Retinal pigment epithelial cell (primary cell): ENCODE data around the gene RCAN2.

Experiments
- DNase-seq: peaks from one replicate; pipeline ENCODE4 v3.0.0-alpha.2; 2010; ENCODE audit warnings: low read depth
- H3K4me3 ChIP-seq: 2 replicates; pipeline ENCODE4 v1.5.1; 2011; ENCODE audit warnings: mild to moderate bottlenecking, low read length, control low read depth, moderate library complexity
- TF ChIP-seq, protein P1 (sequence below): conservative IDR thresholded peaks from 2 replicates; pipeline ENCODE4 v1.5.1; 2011; ENCODE audit warnings: low read depth, low read length, control low read depth, inconsistent platforms

RCAN2 gene

DNA sequence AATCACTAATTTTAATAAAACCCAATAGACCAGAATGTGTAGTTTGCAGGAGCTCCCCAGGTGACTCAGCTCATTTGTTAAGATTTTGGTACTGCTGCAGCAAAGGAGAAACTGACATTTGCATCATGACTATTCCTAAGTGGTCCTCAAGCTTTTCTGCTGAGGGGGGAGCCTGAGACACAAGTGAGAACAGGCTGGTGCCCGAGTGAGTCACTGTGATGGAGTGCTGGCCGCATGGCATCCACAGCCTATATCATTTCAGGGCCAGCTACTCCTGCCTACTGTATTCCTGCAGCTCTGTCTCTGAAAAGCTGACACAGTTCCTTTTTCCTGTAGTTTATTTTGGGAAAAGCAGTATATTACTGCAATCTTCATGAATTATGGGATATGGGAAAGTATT is 206.8 kb downstream of the RCAN2 start:
- no peak for DNase-seq
- H3K4me3 ChIP-seq: no peak overlapping the region
- TF ChIP-seq, protein P1, sequence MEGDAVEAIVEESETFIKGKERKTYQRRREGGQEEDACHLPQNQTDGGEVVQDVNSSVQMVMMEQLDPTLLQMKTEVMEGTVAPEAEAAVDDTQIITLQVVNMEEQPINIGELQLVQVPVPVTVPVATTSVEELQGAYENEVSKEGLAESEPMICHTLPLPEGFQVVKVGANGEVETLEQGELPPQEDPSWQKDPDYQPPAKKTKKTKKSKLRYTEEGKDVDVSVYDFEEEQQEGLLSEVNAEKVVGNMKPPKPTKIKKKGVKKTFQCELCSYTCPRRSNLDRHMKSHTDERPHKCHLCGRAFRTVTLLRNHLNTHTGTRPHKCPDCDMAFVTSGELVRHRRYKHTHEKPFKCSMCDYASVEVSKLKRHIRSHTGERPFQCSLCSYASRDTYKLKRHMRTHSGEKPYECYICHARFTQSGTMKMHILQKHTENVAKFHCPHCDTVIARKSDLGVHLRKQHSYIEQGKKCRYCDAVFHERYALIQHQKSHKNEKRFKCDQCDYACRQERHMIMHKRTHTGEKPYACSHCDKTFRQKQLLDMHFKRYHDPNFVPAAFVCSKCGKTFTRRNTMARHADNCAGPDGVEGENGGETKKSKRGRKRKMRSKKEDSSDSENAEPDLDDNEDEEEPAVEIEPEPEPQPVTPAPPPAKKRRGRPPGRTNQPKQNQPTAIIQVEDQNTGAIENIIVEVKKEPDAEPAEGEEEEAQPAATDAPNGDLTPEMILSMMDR: no peak

DNA sequence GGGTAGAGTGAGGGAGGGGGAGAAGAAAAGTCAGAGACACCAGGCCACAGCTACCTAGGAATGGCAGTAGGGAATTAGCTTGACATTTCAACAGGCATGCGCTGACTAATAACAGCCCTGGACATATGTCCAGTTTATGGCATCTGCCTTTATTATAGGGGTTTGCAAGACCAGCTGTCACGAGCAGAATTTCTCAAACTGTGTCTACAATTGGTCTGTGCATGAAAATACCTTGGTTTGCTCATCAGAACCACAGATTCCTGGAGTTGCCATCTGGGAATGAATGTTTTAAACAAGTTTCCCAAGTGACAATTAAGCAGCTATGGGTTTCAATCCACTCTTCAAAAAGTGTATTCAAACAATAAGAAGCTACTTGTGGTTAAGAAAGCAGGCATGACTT is 210.1 kb downstream of the RCAN2 start:
- DNase-seq: no peak
- no peak overlapping the region for H3K4me3 ChIP-seq
- TF ChIP-seq, protein P1: no peak

DNA sequence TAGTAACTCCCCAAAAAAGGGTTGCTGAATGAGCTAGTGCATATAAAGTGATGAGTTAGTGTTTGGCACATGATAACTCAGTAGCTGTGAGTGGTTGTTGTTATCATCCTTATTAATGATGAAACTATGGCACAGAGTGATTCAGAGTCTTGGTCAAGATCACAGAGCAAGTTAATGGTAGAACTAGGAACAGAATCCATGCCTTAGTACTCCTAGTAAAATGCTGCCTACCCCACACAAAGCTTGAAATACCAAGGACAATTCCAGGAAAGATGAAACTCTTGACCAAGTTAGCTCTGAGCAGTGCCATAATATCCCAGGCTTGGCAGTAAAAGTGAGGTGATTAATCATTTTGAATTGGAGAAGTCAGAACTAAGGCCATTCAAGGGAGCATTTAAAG is 211.4 kb downstream of the RCAN2 start:
- H3K4me3 ChIP-seq: no peak overlapping the region
- TF ChIP-seq, protein P1: no peak
- DNase-seq: no peak

DNA sequence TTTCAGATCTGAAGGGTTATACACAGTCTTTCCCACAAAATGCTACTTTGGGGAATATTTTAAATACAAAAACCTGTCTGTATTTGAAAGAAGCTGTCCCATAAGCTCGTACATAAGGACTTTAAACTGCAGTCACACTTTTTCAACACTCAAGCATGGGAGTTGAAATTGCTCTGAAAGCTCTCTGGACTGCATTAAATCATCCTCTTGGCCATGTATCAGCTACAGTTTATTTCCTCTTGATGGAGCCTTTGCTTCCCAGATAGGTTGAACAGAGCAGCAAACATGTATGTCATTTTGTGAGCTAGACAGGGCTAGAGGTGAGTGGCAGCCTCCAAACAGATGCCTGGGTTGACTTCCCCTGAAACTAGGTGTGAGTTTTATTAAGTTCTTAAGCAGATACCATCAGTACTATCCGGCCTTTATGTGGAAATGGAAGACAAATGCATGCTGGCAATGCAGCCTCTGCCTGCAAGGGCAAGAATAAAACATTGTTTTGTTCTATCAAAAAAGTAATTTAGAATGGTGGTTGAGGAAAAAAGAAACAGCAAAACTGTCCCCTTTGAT is 214.6 kb downstream of the RCAN2 start:
- no peak for DNase-seq
- H3K4me3 ChIP-seq: no peak overlapping the region
- TF ChIP-seq, protein P1: no peak

DNA sequence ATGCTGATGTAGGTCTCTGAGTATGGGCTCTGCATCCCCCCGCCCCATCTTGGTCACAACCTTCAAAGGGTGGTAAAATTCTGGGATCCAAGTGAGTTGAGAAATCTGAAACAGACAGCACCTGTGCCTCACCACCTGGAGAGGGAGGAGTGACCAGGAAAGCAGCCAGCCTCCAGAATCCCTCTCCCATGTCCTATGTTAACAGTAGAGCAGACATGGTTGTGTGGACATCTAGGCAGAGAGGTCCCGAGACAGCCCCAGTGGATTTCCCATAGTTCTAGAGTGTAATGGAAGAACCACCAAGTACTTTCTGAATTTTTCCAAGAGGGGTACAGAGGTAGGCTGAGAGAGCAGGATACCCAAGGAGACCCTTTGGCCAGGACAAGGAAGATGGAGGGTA is 216.7 kb downstream of the RCAN2 start:
- no peak for DNase-seq
- TF ChIP-seq, protein P1: no peak
- no peak overlapping the region for H3K4me3 ChIP-seq

DNA sequence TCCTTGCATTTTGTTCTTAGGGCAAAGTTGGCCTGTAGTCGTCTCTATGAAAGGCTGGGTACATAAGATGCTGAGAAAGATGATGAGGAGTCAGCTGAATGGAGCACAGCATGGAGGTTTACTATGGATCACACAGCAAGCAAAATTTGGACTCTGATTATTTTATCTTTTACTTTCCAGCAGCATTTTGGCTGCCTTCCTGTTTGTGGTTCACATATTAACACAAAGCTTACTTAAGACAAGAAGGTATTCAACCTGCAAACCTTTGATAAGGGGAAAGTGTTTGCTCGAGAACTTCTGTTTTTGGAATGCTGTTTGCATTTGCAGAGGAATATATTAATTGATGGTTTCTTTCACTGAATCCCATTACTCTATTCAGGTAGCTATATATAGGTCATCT is 217.3 kb downstream of the RCAN2 start:
- DNase-seq: peak; percentile 31
- no peak overlapping the region for H3K4me3 ChIP-seq
- TF ChIP-seq, protein P1: no peak

DNA sequence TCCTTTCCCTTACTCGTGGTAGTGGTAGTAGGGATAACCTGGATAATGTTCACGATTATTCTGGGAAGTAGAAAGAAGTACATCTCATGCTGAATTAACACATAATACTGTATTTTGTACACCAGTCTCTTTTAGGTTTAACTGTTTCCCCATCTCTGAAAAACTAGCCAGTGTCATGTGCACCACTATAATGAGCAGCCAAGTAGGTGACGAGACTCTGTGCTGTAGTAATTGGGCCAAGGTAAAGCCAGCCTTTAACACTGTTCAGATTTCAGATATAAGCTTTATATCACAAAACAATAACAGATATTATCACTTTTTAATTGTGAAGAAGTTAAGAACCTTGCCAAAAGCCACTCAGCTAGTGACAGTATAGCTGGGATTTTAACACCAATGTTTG is 219.5 kb downstream of the RCAN2 start:
- DNase-seq: no peak
- no peak overlapping the region for H3K4me3 ChIP-seq
- TF ChIP-seq, protein P1: no peak
